EH (cell line): Measurements from ENCODE around the gene EHD1.
"Not testable (repeated sequence)": the region's sequence is repeated elsewhere in the genome, so short reads cannot be mapped to it uniquely, and the experiment has no call there.

Source experiments
- DNase-seq: peaks from one replicate; pipeline ENCODE4 v3.0.0-alpha.2; 2015; ENCODE audit warnings: low read depth

Gene EHD1

GRCh38 chr11:64826578-64827450 lies 51.6 kb downstream of the EHD1 start:
- no peak for DNase-seq

- DNase-seq = no peak
These were observed 52.4 kb downstream of the EHD1 start for GRCh38 chr11:64826062-64826461.

GRCh38 chr11:64823568-64824119 lies 54.8 kb downstream of the EHD1 start:
- DNase-seq = no peak

- no peak for DNase-seq
These were observed 60.9 kb downstream of the EHD1 start for GRCh38 chr11:64817476-64817875.

- not testable (repeated sequence) for DNase-seq
These were observed 63.0 kb downstream of the EHD1 start for GRCh38 chr11:64815433-64815832.

- no peak for DNase-seq
These were observed 63.7 kb downstream of the EHD1 start for GRCh38 chr11:64814712-64815187.

- DNase-seq = no peak
These were observed 64.6 kb downstream of the EHD1 start for GRCh38 chr11:64813826-64814225.

GRCh38 chr11:64810891-64811272 lies 67.5 kb downstream of the EHD1 start:
- no peak for DNase-seq

- peak; percentile 96 for DNase-seq
These were observed 68.0 kb downstream of the EHD1 start, which contains the start of gene MEN1 for GRCh38 chr11:64810271-64810890. MEN1 (minus strand) TSS chr11:64810551; CDS start chr11:64810109, 442 bp downstream.

- DNase-seq = peak; percentile 10
These were observed 68.6 kb downstream of the EHD1 start for GRCh38 chr11:64809781-64810241.

- DNase-seq = no peak
These were observed 72.9 kb downstream of the EHD1 start for GRCh38 chr11:64805481-64805880.

- no peak for DNase-seq
These were observed 73.8 kb downstream of the EHD1 start for GRCh38 chr11:64804346-64805210.

- DNase-seq = no peak
These were observed 74.5 kb downstream of the EHD1 start for GRCh38 chr11:64803846-64804345.

GRCh38 chr11:64803158-64803845 lies 75.1 kb downstream of the EHD1 start, which contains the start of gene MAP4K2:
MAP4K2 (minus strand) TSS chr11:64803214; CDS start chr11:64803149, 65 bp downstream.
- DNase-seq = peak; percentile 89

- DNase-seq = no peak
These were observed 75.9 kb downstream of the EHD1 start for GRCh38 chr11:64802370-64803157.
